ENCODE data around the gene PDE4C.

The PDE4C gene

DNA sequence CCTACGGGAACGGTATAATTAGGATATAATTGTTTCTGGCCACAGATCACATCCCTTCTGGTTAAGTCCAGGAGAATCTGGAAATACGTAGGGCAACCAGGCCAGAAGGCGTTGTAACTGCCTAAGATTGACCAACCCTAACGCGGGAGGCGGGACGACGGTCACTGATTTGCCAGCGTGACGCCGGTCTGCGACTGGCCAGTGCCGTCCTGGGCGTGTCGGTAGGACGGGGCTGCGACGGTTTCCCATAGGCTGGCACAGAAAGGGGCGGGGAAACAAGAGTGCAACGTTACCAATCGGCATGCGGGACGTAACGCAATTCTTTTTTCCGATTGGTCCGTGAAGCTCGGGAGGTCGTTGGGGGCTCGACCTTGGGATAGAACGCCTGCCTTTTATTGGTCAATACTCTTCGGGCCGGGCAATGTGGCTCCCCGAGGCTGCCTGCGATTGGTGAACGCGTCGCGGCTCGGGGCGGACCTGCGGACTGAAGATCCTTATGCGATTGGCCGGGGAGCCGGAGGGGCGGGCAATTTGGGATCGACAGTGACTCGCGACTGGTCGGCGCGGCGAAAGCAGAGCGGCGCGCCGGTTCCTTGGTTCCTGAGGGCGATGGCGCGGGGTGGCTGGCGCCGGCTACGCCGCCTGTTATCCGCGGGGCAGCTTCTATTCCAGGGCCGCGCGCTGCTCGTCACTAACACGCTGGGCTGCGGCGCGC is 33.4 kb downstream of the PDE4C start, which contains the start of gene MPV17L2 (continued):
- TF ChIP-seq, protein P1, sequence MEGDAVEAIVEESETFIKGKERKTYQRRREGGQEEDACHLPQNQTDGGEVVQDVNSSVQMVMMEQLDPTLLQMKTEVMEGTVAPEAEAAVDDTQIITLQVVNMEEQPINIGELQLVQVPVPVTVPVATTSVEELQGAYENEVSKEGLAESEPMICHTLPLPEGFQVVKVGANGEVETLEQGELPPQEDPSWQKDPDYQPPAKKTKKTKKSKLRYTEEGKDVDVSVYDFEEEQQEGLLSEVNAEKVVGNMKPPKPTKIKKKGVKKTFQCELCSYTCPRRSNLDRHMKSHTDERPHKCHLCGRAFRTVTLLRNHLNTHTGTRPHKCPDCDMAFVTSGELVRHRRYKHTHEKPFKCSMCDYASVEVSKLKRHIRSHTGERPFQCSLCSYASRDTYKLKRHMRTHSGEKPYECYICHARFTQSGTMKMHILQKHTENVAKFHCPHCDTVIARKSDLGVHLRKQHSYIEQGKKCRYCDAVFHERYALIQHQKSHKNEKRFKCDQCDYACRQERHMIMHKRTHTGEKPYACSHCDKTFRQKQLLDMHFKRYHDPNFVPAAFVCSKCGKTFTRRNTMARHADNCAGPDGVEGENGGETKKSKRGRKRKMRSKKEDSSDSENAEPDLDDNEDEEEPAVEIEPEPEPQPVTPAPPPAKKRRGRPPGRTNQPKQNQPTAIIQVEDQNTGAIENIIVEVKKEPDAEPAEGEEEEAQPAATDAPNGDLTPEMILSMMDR (tag by site-specific recombination; IDR thresholded peaks at IDR 0.05), result no peak
- TF ChIP-seq, protein P2, sequence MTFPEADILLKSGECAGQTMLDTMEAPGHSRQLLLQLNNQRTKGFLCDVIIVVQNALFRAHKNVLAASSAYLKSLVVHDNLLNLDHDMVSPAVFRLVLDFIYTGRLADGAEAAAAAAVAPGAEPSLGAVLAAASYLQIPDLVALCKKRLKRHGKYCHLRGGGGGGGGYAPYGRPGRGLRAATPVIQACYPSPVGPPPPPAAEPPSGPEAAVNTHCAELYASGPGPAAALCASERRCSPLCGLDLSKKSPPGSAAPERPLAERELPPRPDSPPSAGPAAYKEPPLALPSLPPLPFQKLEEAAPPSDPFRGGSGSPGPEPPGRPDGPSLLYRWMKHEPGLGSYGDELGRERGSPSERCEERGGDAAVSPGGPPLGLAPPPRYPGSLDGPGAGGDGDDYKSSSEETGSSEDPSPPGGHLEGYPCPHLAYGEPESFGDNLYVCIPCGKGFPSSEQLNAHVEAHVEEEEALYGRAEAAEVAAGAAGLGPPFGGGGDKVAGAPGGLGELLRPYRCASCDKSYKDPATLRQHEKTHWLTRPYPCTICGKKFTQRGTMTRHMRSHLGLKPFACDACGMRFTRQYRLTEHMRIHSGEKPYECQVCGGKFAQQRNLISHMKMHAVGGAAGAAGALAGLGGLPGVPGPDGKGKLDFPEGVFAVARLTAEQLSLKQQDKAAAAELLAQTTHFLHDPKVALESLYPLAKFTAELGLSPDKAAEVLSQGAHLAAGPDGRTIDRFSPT (tag by site-specific recombination; IDR thresholded peaks at IDR 0.05), result 0 out of 2 replicates have a peak, but pooled peaks have one; percentile 29
- TF ChIP-seq, protein P3, sequence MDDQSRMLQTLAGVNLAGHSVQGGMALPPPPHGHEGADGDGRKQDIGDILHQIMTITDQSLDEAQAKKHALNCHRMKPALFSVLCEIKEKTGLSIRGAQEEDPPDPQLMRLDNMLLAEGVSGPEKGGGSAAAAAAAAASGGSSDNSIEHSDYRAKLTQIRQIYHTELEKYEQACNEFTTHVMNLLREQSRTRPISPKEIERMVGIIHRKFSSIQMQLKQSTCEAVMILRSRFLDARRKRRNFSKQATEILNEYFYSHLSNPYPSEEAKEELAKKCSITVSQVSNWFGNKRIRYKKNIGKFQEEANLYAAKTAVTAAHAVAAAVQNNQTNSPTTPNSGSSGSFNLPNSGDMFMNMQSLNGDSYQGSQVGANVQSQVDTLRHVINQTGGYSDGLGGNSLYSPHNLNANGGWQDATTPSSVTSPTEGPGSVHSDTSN (CRISPR knock-in tag; IDR thresholded peaks at IDR 0.05), result 0 out of 2 replicates have a peak, but pooled peaks have one; percentile 44
- no peak for TF ChIP-seq ZNF175 (tag by site-specific recombination; IDR thresholded peaks at IDR 0.05)
- TF ChIP-seq KLF8 (tag by site-specific recombination; IDR thresholded peaks at IDR 0.05), result peak; percentile 23
- TF ChIP-seq SP3 (tag by site-specific recombination; IDR thresholded peaks at IDR 0.05), result peak; percentile 97
- no peak for TF ChIP-seq ZNF184 (tag by site-specific recombination; IDR thresholded peaks at IDR 0.05)
- TF ChIP-seq ZNF112 (tag by site-specific recombination; IDR thresholded peaks at IDR 0.05), result no peak
- TF ChIP-seq, protein P4, sequence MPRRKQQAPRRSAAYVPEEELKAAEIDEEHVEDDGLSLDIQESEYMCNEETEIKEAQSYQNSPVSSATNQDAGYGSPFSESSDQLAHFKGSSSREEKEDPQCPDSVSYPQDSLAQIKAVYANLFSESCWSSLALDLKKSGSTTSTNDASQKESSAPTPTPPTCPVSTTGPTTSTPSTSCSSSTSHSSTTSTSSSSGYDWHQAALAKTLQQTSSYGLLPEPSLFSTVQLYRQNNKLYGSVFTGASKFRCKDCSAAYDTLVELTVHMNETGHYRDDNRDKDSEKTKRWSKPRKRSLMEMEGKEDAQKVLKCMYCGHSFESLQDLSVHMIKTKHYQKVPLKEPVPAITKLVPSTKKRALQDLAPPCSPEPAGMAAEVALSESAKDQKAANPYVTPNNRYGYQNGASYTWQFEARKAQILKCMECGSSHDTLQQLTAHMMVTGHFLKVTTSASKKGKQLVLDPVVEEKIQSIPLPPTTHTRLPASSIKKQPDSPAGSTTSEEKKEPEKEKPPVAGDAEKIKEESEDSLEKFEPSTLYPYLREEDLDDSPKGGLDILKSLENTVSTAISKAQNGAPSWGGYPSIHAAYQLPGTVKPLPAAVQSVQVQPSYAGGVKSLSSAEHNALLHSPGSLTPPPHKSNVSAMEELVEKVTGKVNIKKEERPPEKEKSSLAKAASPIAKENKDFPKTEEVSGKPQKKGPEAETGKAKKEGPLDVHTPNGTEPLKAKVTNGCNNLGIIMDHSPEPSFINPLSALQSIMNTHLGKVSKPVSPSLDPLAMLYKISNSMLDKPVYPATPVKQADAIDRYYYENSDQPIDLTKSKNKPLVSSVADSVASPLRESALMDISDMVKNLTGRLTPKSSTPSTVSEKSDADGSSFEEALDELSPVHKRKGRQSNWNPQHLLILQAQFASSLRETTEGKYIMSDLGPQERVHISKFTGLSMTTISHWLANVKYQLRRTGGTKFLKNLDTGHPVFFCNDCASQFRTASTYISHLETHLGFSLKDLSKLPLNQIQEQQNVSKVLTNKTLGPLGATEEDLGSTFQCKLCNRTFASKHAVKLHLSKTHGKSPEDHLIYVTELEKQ (tag by site-specific recombination; IDR thresholded peaks at IDR 0.05; ENCODE audit: borderline replicate concordance), result no peak
- TF ChIP-seq ZBTB20 (tag by site-specific recombination; IDR thresholded peaks at IDR 0.05), result peak; percentile 78; the same call in 1 of the 2 replicates
- TF ChIP-seq, protein P5, sequence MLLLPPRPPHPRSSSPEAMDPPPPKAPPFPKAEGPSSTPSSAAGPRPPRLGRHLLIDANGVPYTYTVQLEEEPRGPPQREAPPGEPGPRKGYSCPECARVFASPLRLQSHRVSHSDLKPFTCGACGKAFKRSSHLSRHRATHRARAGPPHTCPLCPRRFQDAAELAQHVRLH (tag by site-specific recombination; IDR thresholded peaks at IDR 0.05), result 0 out of 2 replicates have a peak, but pooled peaks have one; percentile 7
- TF ChIP-seq GLIS2 (tag by site-specific recombination; IDR thresholded peaks at IDR 0.05), result peak; percentile 43
- TF ChIP-seq ZNF776 (tag by site-specific recombination; IDR thresholded peaks at IDR 0.05; ENCODE audit: borderline replicate concordance), result no peak
- no peak for TF ChIP-seq ZNF157 (tag by site-specific recombination; IDR thresholded peaks at IDR 0.05)

DNA sequence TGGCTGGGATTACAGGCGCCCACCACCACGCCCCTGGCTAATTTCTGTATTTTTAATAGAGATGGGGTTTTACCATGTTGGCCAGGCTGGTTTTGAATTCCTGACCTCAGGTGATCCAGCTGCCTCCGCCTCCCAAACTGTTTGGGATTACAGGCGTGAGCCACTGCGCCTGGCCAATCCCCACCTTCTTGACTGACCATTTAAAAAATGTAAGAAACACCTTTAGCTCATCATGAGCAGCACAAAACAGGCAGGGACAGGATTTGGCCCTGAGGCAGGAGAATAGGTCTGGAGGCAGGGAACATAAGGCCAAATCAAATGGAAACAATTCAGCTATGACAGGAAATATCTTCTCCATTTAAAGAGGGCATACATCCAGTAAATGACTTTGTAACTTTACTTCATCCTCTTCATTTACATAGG is 34.6 kb downstream of the PDE4C start:
- Histone ChIP-seq H3K9me3 (ENCODE audit: control insufficient read depth, insufficient read depth, low read depth, low read length) (no peaks in the 10 kb centered on the region), H3K4me3 (ENCODE audit: low read depth, low read length) (peak overlapping the region; percentile 43), H3K36me3 (ENCODE audit: control insufficient read depth in 2 of 2, insufficient read depth in 1 of 2, low read length in 2 of 2) (peaks cover 0 to 10% of the 10 kb centered on the region in 2 experiments; a peak in 2 of 3 replicates), H3K27ac (ENCODE audit: extremely low read depth, low read depth, low read length) (no peak overlapping the region), H3K4me1 (ENCODE audit: control insufficient read depth, insufficient read depth, low read length) (no peaks in the 10 kb centered on the region)
- ChIA-PET CTCF (interaction anchor here (0.6 to 2.9 kb wide), 16 partner anchors 9 to 237 kb away, joined by 3 to 16 read pairs (median 4); partner anchors contain the start of gene RAB3A), POLR2A (interaction anchor here (0.5 to 2.3 kb wide), 7 partner anchors 8 to 346 kb away, joined by 3 to 8 read pairs (median 5); partner anchors contain the start of gene RAB3A)
- no peak for TF ChIP-seq ZNF324 (tag by site-specific recombination; IDR thresholded peaks at IDR 0.05)
- TF ChIP-seq ZNF404 (tag by site-specific recombination; IDR thresholded peaks at IDR 0.05), result no peak
- TF ChIP-seq ZNF626 (tag by site-specific recombination; IDR thresholded peaks at IDR 0.05), result no peak
- no peak for TF ChIP-seq ZNF701 (tag by site-specific recombination; IDR thresholded peaks at IDR 0.05)
- no peak for TF ChIP-seq ZNF529 (tag by site-specific recombination; IDR thresholded peaks at IDR 0.05; ENCODE audit: insufficient replicate concordance)
- TF ChIP-seq ZNF174 (tag by site-specific recombination; IDR thresholded peaks at IDR 0.05), result no peak
- no peak for TF ChIP-seq ZNF560 (tag by site-specific recombination; IDR thresholded peaks at IDR 0.05; ENCODE audit: borderline replicate concordance)
- TF ChIP-seq ZNF747 (tag by site-specific recombination; IDR thresholded peaks at IDR 0.05), result no peak
- no peak for TF ChIP-seq ZNF677 (tag by site-specific recombination; IDR thresholded peaks at IDR 0.05)
- TF ChIP-seq ZEB2 (tag by site-specific recombination; IDR thresholded peaks at IDR 0.05), result no peak
- no peak for TF ChIP-seq ZNF585B (tag by site-specific recombination; IDR thresholded peaks at IDR 0.05)
- TF ChIP-seq, protein P1 (tag by site-specific recombination; IDR thresholded peaks at IDR 0.05), result no peak

All from HEK293 (cell line).